ENCODE data around the gene CFAP97D2. TPM values are rescaled to one million over a fixed set of nuclear protein-coding genes. Genes with fewer than 3 reads are reported as not detected.

Gene CFAP97D2
- total and polyA plus RNA-seq, 2 of the 13 experiments (the other 11 are each of a cell fraction or from before 2014, with no cell fraction given), result not detected

- CTCF ChIA-PET (ENCODE audit: low intra/inter-chr PET ratio, low total read pairs), result no interaction called here
- peak; percentile 75 for ATAC-seq
Measured at GRCh38 chr13:114151565-114152284, 27.3 kb upstream of the CFAP97D2 start.

More at GRCh38 chr13:114151565-114152284, 27.3 kb upstream of the CFAP97D2 start:
- Histone ChIP-seq H2AFZ (ENCODE audit: low read length) (no peak overlapping the region), H3K4me3 (replicated peaks in 1 of 3; ENCODE audit: insufficient read depth in 1 of 3, low read depth in 2 of 3, low read length in 3 of 3) (no peak overlapping the region), H3K4me2 (ENCODE audit: low read depth, low read length) (no peak overlapping the region), H3K9me3 (ENCODE audit: low read length) (no peaks in the 10 kb centered on the region), H3K36me3 (replicated peaks in 1 of 2; ENCODE audit: control insufficient read depth in 1 of 2, insufficient read depth in 2 of 2, low read length in 2 of 2) (no peaks in the 10 kb centered on the region), H3K79me2 (ENCODE audit: insufficient read depth, low read length) (no peaks in the 10 kb centered on the region), H3K27me3 (ENCODE audit: control insufficient read depth in 1 of 2, insufficient read depth in 2 of 2, low read length in 2 of 2) (peaks cover 2 to 33% of the 10 kb centered on the region in 2 experiments; a peak in 4 of 5 replicates), H4K20me1 (ENCODE audit: insufficient read depth, low read length) (no peaks in the 10 kb centered on the region), H3K9ac (ENCODE audit: insufficient read depth, low read depth, low read length) (no peak overlapping the region), H3K27ac (ENCODE audit: extremely low read length, insufficient read depth, low read length) (no peak overlapping the region), H3K4me1 (ENCODE audit: insufficient read depth, low read length) (no peaks in the 10 kb centered on the region)
- BruUV-seq (replicated peaks), result no TSS peak
- TF ChIP-seq CEBPB (IDR thresholded peaks at IDR 0.05; ENCODE audit: borderline replicate concordance, low read depth, low read length) (peak; percentile 16; the same call in 1 of the 2 replicates), ZNF557 (CRISPR knock-in tag; IDR thresholded peaks at IDR 0.05) (no peak), CTCF (CRISPR knock-in tag; IDR thresholded peaks at IDR 0.05) (peak; percentile 25; the same call in 1 of the 2 replicates), PPARG (CRISPR knock-in tag; conservative IDR thresholded peaks at IDR 0.05) (peak; percentile 43; the same call in 1 of the 2 replicates), ZNF687 (CRISPR knock-in tag; IDR thresholded peaks at IDR 0.05) (0 out of 2 replicates have a peak, but pooled peaks have one; percentile 9), ZNF629 (CRISPR knock-in tag; conservative IDR thresholded peaks at IDR 0.05) (no peak), TSC22D2 (CRISPR knock-in tag; IDR thresholded peaks at IDR 0.05; ENCODE audit: borderline replicate concordance) (no peak)
- DNase-seq (ENCODE audit: low spot score), result no peak
- in situ Hi-C loops (cut with HindIII; ENCODE audit: extremely low pct_ligation_motif_present, low pct_unique_long_range_greater_than_20kb), result no loop called here
- WGBS (ENCODE audit: low lambda C conversion rate), result 36% methylated on average over 27 of the region's 28 CpGs
- intact Hi-C loops (cut with micrococcal nuclease; ENCODE audit: unreplicated experiment), result no loop called here
- POLR2A ChIA-PET, result no interaction called here
- no peak for FAIRE-seq

Measured in HepG2 (cell line).